ENCODE data around the gene TRIO.
A peak's percentile ranks its signal among the peaks of the same experiment; 100 is the strongest.

TRIO gene

GRCh38 chr5:14504816-14505215 lies 361.7 kb downstream of the TRIO start:
- WGBS (ENCODE audit: insufficient coverage, insufficient read length): no CpG with 5 or more reads among the region's 11 CpGs
- no peaks in the 10 kb centered on the region for H3K9me3 ChIP-seq (ENCODE audit: control insufficient read depth, insufficient read depth, low read length)
- DNase-seq (ENCODE audit: low read depth, low spot score): no peak
- H3K27me3 ChIP-seq (ENCODE audit: control insufficient read depth, insufficient read depth, low read length): no peaks in the 10 kb centered on the region
- no peak overlapping the region for H3K27ac ChIP-seq (ENCODE audit: low read length)
- no peaks in the 10 kb centered on the region for H3K4me1 ChIP-seq (ENCODE audit: control insufficient read depth, insufficient read depth, low read length)
- peaks cover 8% of the 10 kb centered on the region for H3K36me3 ChIP-seq (ENCODE audit: control insufficient read depth, insufficient read depth, low read length)
- no peak overlapping the region for H3K4me3 ChIP-seq (ENCODE audit: low read length)

- Histone ChIP-seq H3K4me1 (ENCODE audit: control insufficient read depth, insufficient read depth, low read length) (no peaks in the 10 kb centered on the region), H3K4me3 (ENCODE audit: low read length) (no peak overlapping the region), H3K36me3 (ENCODE audit: control insufficient read depth, insufficient read depth, low read length) (peaks cover 8% of the 10 kb centered on the region), H3K27ac (ENCODE audit: low read length) (no peak overlapping the region), H3K27me3 (ENCODE audit: control insufficient read depth, insufficient read depth, low read length) (no peaks in the 10 kb centered on the region), H3K9me3 (ENCODE audit: control insufficient read depth, insufficient read depth, low read length) (no peaks in the 10 kb centered on the region)
- WGBS (ENCODE audit: insufficient coverage, insufficient read length): no CpG with 5 or more reads among the region's 23 CpGs
- DNase-seq (ENCODE audit: low read depth, low spot score): peak; percentile 5
Measured at GRCh38 chr5:14505310-14506139, 362.4 kb downstream of the TRIO start.

- no peaks in the 10 kb centered on the region for H3K9me3 ChIP-seq (ENCODE audit: control insufficient read depth, insufficient read depth, low read length)
- no CpG with 5 or more reads among the region's 7 CpGs for WGBS (ENCODE audit: insufficient coverage, insufficient read length)
- DNase-seq (ENCODE audit: low read depth, low spot score): no peak
- no peak overlapping the region for H3K27ac ChIP-seq (ENCODE audit: low read length)
- no peaks in the 10 kb centered on the region for H3K27me3 ChIP-seq (ENCODE audit: control insufficient read depth, insufficient read depth, low read length)
- H3K4me1 ChIP-seq (ENCODE audit: control insufficient read depth, insufficient read depth, low read length): no peaks in the 10 kb centered on the region
- peaks cover 8% of the 10 kb centered on the region for H3K36me3 ChIP-seq (ENCODE audit: control insufficient read depth, insufficient read depth, low read length)
- H3K4me3 ChIP-seq (ENCODE audit: low read length): no peak overlapping the region
Measured at GRCh38 chr5:14506140-14506538, 363.0 kb downstream of the TRIO start.

- Histone ChIP-seq H3K36me3 (ENCODE audit: control insufficient read depth, insufficient read depth, low read length) (peaks cover 8% of the 10 kb centered on the region), H3K4me3 (ENCODE audit: low read length) (no peak overlapping the region), H3K27me3 (ENCODE audit: control insufficient read depth, insufficient read depth, low read length) (no peaks in the 10 kb centered on the region), H3K4me1 (ENCODE audit: control insufficient read depth, insufficient read depth, low read length) (no peaks in the 10 kb centered on the region), H3K27ac (ENCODE audit: low read length) (no peak overlapping the region), H3K9me3 (ENCODE audit: control insufficient read depth, insufficient read depth, low read length) (no peaks in the 10 kb centered on the region)
- WGBS (ENCODE audit: insufficient coverage, insufficient read length): no CpG with 5 or more reads among the region's 16 CpGs
- no peak for DNase-seq (ENCODE audit: low read depth, low spot score)
Measured at GRCh38 chr5:14506661-14507060, 363.5 kb downstream of the TRIO start.

- Histone ChIP-seq H3K27me3 (ENCODE audit: control insufficient read depth, insufficient read depth, low read length) (no peaks in the 10 kb centered on the region), H3K4me1 (ENCODE audit: control insufficient read depth, insufficient read depth, low read length) (no peaks in the 10 kb centered on the region), H3K4me3 (ENCODE audit: low read length) (no peak overlapping the region), H3K9me3 (ENCODE audit: control insufficient read depth, insufficient read depth, low read length) (no peaks in the 10 kb centered on the region), H3K27ac (ENCODE audit: low read length) (no peak overlapping the region), H3K36me3 (ENCODE audit: control insufficient read depth, insufficient read depth, low read length) (peaks cover 6% of the 10 kb centered on the region)
- WGBS (ENCODE audit: insufficient coverage, insufficient read length): no CpG with 5 or more reads among the region's 21 CpGs
- no peak for DNase-seq (ENCODE audit: low read depth, low spot score)
Measured at GRCh38 chr5:14507156-14507941, 364.2 kb downstream of the TRIO start.

GRCh38 chr5:14508046-14508445 lies 364.9 kb downstream of the TRIO start:
- Histone ChIP-seq H3K4me3 (ENCODE audit: low read length) (no peak overlapping the region), H3K36me3 (ENCODE audit: control insufficient read depth, insufficient read depth, low read length) (peaks cover 5% of the 10 kb centered on the region), H3K27ac (ENCODE audit: low read length) (no peak overlapping the region), H3K4me1 (ENCODE audit: control insufficient read depth, insufficient read depth, low read length) (no peaks in the 10 kb centered on the region), H3K27me3 (ENCODE audit: control insufficient read depth, insufficient read depth, low read length) (no peaks in the 10 kb centered on the region), H3K9me3 (ENCODE audit: control insufficient read depth, insufficient read depth, low read length) (no peaks in the 10 kb centered on the region)
- no CpG with 5 or more reads among the region's 20 CpGs for WGBS (ENCODE audit: insufficient coverage, insufficient read length)
- no peak for DNase-seq (ENCODE audit: low read depth, low spot score)

GRCh38 chr5:14509556-14509955 lies 366.4 kb downstream of the TRIO start:
- WGBS (ENCODE audit: insufficient coverage, insufficient read length): no CpG with 5 or more reads among the region's 11 CpGs

GRCh38 chr5:14510156-14510734 lies 367.1 kb downstream of the TRIO start:
- no peaks in the 10 kb centered on the region for H3K9me3 ChIP-seq (ENCODE audit: control insufficient read depth, insufficient read depth, low read length)
- no peak overlapping the region for H3K4me3 ChIP-seq (ENCODE audit: low read length)
- no peaks in the 10 kb centered on the region for H3K4me1 ChIP-seq (ENCODE audit: control insufficient read depth, insufficient read depth, low read length)
- DNase-seq (ENCODE audit: low read depth, low spot score): no peak
- H3K36me3 ChIP-seq (ENCODE audit: control insufficient read depth, insufficient read depth, low read length): no peaks in the 10 kb centered on the region
- no CpG with 5 or more reads among the region's 11 CpGs for WGBS (ENCODE audit: insufficient coverage, insufficient read length)
- H3K27me3 ChIP-seq (ENCODE audit: control insufficient read depth, insufficient read depth, low read length): no peaks in the 10 kb centered on the region
- no peak overlapping the region for H3K27ac ChIP-seq (ENCODE audit: low read length)

More at GRCh38 chr5:14509556-14509955, 366.4 kb downstream of the TRIO start:
- DNase-seq (ENCODE audit: low read depth, low spot score): no peak
- Histone ChIP-seq H3K36me3 (ENCODE audit: control insufficient read depth, insufficient read depth, low read length) (no peaks in the 10 kb centered on the region), H3K27me3 (ENCODE audit: control insufficient read depth, insufficient read depth, low read length) (no peaks in the 10 kb centered on the region), H3K4me1 (ENCODE audit: control insufficient read depth, insufficient read depth, low read length) (no peaks in the 10 kb centered on the region), H3K27ac (ENCODE audit: low read length) (no peak overlapping the region), H3K4me3 (ENCODE audit: low read length) (no peak overlapping the region), H3K9me3 (ENCODE audit: control insufficient read depth, insufficient read depth, low read length) (no peaks in the 10 kb centered on the region)

- Histone ChIP-seq H3K4me1 (ENCODE audit: control insufficient read depth, insufficient read depth, low read length) (no peaks in the 10 kb centered on the region), H3K27ac (ENCODE audit: low read length) (no peak overlapping the region), H3K4me3 (ENCODE audit: low read length) (no peak overlapping the region), H3K9me3 (ENCODE audit: control insufficient read depth, insufficient read depth, low read length) (no peaks in the 10 kb centered on the region), H3K27me3 (ENCODE audit: control insufficient read depth, insufficient read depth, low read length) (no peaks in the 10 kb centered on the region), H3K36me3 (ENCODE audit: control insufficient read depth, insufficient read depth, low read length) (no peaks in the 10 kb centered on the region)
- no peak for DNase-seq (ENCODE audit: low read depth, low spot score)
- WGBS (ENCODE audit: insufficient coverage, insufficient read length): no CpG with 5 or more reads among the region's 6 CpGs
Measured at GRCh38 chr5:14510880-14511279, 367.7 kb downstream of the TRIO start.

GRCh38 chr5:14512574-14512973 lies 369.4 kb downstream of the TRIO start:
- Histone ChIP-seq H3K27me3 (ENCODE audit: control insufficient read depth, insufficient read depth, low read length) (no peaks in the 10 kb centered on the region), H3K4me1 (ENCODE audit: control insufficient read depth, insufficient read depth, low read length) (no peaks in the 10 kb centered on the region), H3K4me3 (ENCODE audit: low read length) (no peak overlapping the region), H3K27ac (ENCODE audit: low read length) (no peak overlapping the region), H3K9me3 (ENCODE audit: control insufficient read depth, insufficient read depth, low read length) (no peaks in the 10 kb centered on the region), H3K36me3 (ENCODE audit: control insufficient read depth, insufficient read depth, low read length) (no peaks in the 10 kb centered on the region)
- no CpG with 5 or more reads among the region's 7 CpGs for WGBS (ENCODE audit: insufficient coverage, insufficient read length)
- DNase-seq (ENCODE audit: low read depth, low spot score): no peak
